B cell (primary cell): ENCODE measurements around the gene PSMA1. TPM values are rescaled to one million over a fixed set of nuclear protein-coding genes. Genes with fewer than 3 reads are reported as not detected.

Experiments used
- ATAC-seq: fragments of 200-7000 bp; cut with Tn5 transposase; one replicate; pipeline ENCODE4 v1.10.0; 2021; ENCODE audit warnings: low read depth, mild to moderate bottlenecking, moderate number of reproducible peaks, moderate library complexity
- CTCF ChIA-PET: fragments of 350-600 bp; sonication (Branson Sonifier 250); formaldehyde crosslinking; loops from one replicate; lab custom pipeline; 2021; ENCODE audit warnings: antibody characterized with exemption, inconsistent platforms; lab: Charles Lee
- POLR2A ChIA-PET: fragments of 350-600 bp; sonication (Branson Sonifier 250); formaldehyde crosslinking; loops from one replicate; lab custom pipeline; 2021; ENCODE audit warnings: antibody characterized with exemption; lab: Charles Lee
- DNase-seq: peaks from one replicate; pipeline ENCODE4 v3.0.0; 2013
- H2AFZ ChIP-seq: 2 replicates; pipeline ENCODE4 v1.6.1; 2012; ENCODE audit warnings: mild to moderate bottlenecking, low read depth, low read length; ENCODE audit not compliant: insufficient read depth, poor library complexity, severe bottlenecking
- H3K27ac ChIP-seq, 2 donors: 1 replicate in 1 of 2; 2 replicates in 1 of 2; pipeline ENCODE4 v1.5.1; 2012 to 2013; ENCODE audit warnings: low read length in 2 of 2, mild to moderate bottlenecking in 2 of 2, moderate library complexity in 1 of 2
- H3K27me3 ChIP-seq, 4 experiments: fragments of 200-600 bp in 1 of 4; sonication (generic) in 1 of 4; replicated peaks in 1 of 4; 1 replicate in 2 of 4; 2 replicates in 2 of 4; pipeline versions ENCODE4 v1.6.1 to v1.7.0; 2013 to 2016; ENCODE audit warnings: low read length in 3 of 4, mild to moderate bottlenecking in 2 of 4, mixed read lengths in 1 of 4, moderate library complexity in 1 of 4; ENCODE audit not compliant: insufficient read depth in 4 of 4, control insufficient read depth in 3 of 4; ENCODE audit errors: control extremely low read depth in 1 of 4
- H3K36me3 ChIP-seq, 2 experiments: replicated peaks in 1 of 2; 1 replicate in 1 of 2; 2 replicates in 1 of 2; pipeline versions ENCODE4 v1.6.1 to v1.7.1; 2013; ENCODE audit warnings: low read length in 1 of 2; ENCODE audit not compliant: insufficient read depth in 2 of 2, control insufficient read depth in 1 of 2; ENCODE audit errors: control extremely low read depth in 1 of 2, extremely low read depth in 1 of 2
- H3K4me1 ChIP-seq, 2 donors: fragments of 200-600 bp in 1 of 2; sonication (generic) in 1 of 2; 1 replicate in 1 of 2; 2 replicates in 1 of 2; pipeline versions ENCODE4 v1.5.1 to v1.6.1; 2013 to 2017; ENCODE audit warnings: low read length in 2 of 2; ENCODE audit not compliant: control insufficient read depth in 2 of 2, insufficient read depth in 2 of 2
- H3K4me2 ChIP-seq: replicated peaks from 2 replicates; pipeline ENCODE3; 2012; ENCODE audit warnings: mild to moderate bottlenecking, low read depth, low read length; ENCODE audit not compliant: poor library complexity, severe bottlenecking
- H3K4me3 ChIP-seq, 5 experiments: fragments of 200-600 bp in 1 of 5; sonication (generic) in 1 of 5; 1 replicate in 3 of 5; 2 replicates in 2 of 5; pipeline versions ENCODE4 v1.5.1 to v1.7.0; 2011 to 2016; ENCODE audit warnings: low read length in 4 of 5, mild to moderate bottlenecking in 4 of 5, low read depth in 2 of 5, control low read depth in 1 of 5, moderate library complexity in 1 of 5; ENCODE audit not compliant: insufficient read depth in 1 of 5; ENCODE audit errors: control extremely low read depth in 1 of 5, extremely low read depth in 1 of 5
- H3K79me2 ChIP-seq: fragments of 200-600 bp; sonication (generic); one replicate; pipeline ENCODE4 v1.6.0; 2016; ENCODE audit warnings: low read length; ENCODE audit not compliant: control insufficient read depth, insufficient read depth
- H3K9ac ChIP-seq: fragments of 200-600 bp; sonication (generic); 2 replicates; pipeline ENCODE4 v1.6.1; 2017; ENCODE audit warnings: mild to moderate bottlenecking, low read length, moderate library complexity
- H3K9me3 ChIP-seq, 3 donors: one replicate each; pipeline versions ENCODE4 v1.6.1 to v1.7.1; 2013; ENCODE audit warnings: low read length in 2 of 3; ENCODE audit not compliant: control insufficient read depth in 2 of 3, insufficient read depth in 1 of 3; ENCODE audit errors: control extremely low read depth in 1 of 3
- H4K20me1 ChIP-seq: 2 replicates; pipeline ENCODE4 v1.6.0; 2012; ENCODE audit warnings: mild to moderate bottlenecking, low read length; ENCODE audit not compliant: insufficient read depth, control insufficient read depth, poor library complexity, severe bottlenecking
- H3K27ac Mint-ChIP-seq: one replicate; pipeline ENCODE4 v1.8.0; 2021; ENCODE audit warnings: mixed read lengths
- H3K27me3 Mint-ChIP-seq: one replicate; pipeline ENCODE4 v1.8.0; 2021; ENCODE audit warnings: mixed read lengths
- H3K4me1 Mint-ChIP-seq: one replicate; pipeline ENCODE4 v1.8.0; 2021; ENCODE audit warnings: mixed read lengths
- H3K4me3 Mint-ChIP-seq: one replicate; pipeline ENCODE4 v1.8.0; 2021; ENCODE audit warnings: mixed read lengths
- H3K9me3 Mint-ChIP-seq: one replicate; pipeline ENCODE4 v1.8.0; 2022; ENCODE audit warnings: mixed read lengths; ENCODE audit not compliant: insufficient read depth
- EZH2 ChIP-seq: IDR thresholded peaks from 2 replicates; pipeline ENCODE4 v1.6.1; 2012; ENCODE audit warnings: borderline replicate concordance, low read depth, mild to moderate bottlenecking, moderate library complexity, low read length; ENCODE audit not compliant: insufficient read depth, poor library complexity, severe bottlenecking
- WGBS: methylation state at CpG from one replicate; pipeline ENCODE4 v1.1.5; 2013; ENCODE audit warnings: missing lambda C conversion rate; ENCODE audit not compliant: insufficient coverage; 5-methylcytosine and 5-hydroxymethylcytosine counted together
- intact Hi-C: fragments of 100-400 bp; cut with micrococcal nuclease; formaldehyde crosslinking; loops from one replicate; pipeline ENCODE4 v1.10.0; 2022
- polyA plus RNA-seq: library from polyadenylated mRNA; depleted of rRNA; stranded (reverse); fragments of >200 nt; gene quantifications from 2 replicates; pipeline ENCODE4 v1.2.3, GENCODE V29; 2012
- total RNA-seq, 2 donors: library from RNA; stranded (reverse); fragments of 120-200 nt in 1 of 2; gene quantifications; 1 replicate in 1 of 2; 2 replicates in 1 of 2; pipeline versions ENCODE4 v1.2.3 to v1.2.4, GENCODE V29; 2013 to 2022
- TF ChIP-seq, protein P1 (sequence below): fragments of 200-600 bp; IDR thresholded peaks from one replicate; pipeline ENCODE4 v1.8.0; 2022; ENCODE audit warnings: antibody characterized with exemption, mild to moderate bottlenecking

Gene PSMA1
- total and polyA plus RNA-seq, 2 donors (not counting 1 experiment from before 2014, with no cell fraction given), result 91.4 to 123 TPM

- Histone ChIP-seq H3K4me1 (no peaks in the 10 kb centered on the region), H3K79me2 (no peaks in the 10 kb centered on the region), H3K9ac (no peak overlapping the region), H3K9me3 (no peaks in the 10 kb centered on the region), H3K27me3 (peaks cover 0 to 3% (median 0%) of the 10 kb centered on the region in 4 experiments), H3K4me2 (no peak overlapping the region), H3K4me3 (no peak overlapping the region), H4K20me1 (no peaks in the 10 kb centered on the region), H3K27ac (no peak overlapping the region), H2AFZ (no peak overlapping the region), H3K36me3 (no peaks in the 10 kb centered on the region)
- WGBS, result no CpG with 5 or more reads among the region's 1 CpG
- no peak for DNase-seq
- peaks cover 12% of the 10 kb centered on the region for H3K27me3 Mint-ChIP-seq
- H3K4me1 Mint-ChIP-seq, result peaks cover 5% of the 10 kb centered on the region
- no peak overlapping the region for H3K27ac Mint-ChIP-seq
- TF ChIP-seq, protein P1, sequence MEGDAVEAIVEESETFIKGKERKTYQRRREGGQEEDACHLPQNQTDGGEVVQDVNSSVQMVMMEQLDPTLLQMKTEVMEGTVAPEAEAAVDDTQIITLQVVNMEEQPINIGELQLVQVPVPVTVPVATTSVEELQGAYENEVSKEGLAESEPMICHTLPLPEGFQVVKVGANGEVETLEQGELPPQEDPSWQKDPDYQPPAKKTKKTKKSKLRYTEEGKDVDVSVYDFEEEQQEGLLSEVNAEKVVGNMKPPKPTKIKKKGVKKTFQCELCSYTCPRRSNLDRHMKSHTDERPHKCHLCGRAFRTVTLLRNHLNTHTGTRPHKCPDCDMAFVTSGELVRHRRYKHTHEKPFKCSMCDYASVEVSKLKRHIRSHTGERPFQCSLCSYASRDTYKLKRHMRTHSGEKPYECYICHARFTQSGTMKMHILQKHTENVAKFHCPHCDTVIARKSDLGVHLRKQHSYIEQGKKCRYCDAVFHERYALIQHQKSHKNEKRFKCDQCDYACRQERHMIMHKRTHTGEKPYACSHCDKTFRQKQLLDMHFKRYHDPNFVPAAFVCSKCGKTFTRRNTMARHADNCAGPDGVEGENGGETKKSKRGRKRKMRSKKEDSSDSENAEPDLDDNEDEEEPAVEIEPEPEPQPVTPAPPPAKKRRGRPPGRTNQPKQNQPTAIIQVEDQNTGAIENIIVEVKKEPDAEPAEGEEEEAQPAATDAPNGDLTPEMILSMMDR, result no peak
- TF ChIP-seq EZH2, result no peak
- H3K4me3 Mint-ChIP-seq, result no peak overlapping the region
- ATAC-seq, result no peak
- ChIA-PET POLR2A (no interaction called here), CTCF (interaction anchor here (0.9 to 11.1 kb wide), 6 partner anchors 8 to 532 kb away, joined by 3 to 92 read pairs (median 6); partner anchors contain the start of gene PDE3B)
- intact Hi-C loops, result no loop called here
- H3K9me3 Mint-ChIP-seq, result no peaks in the 10 kb centered on the region
Observed at GRCh38 chr11:14543260-14543659, 23.1 kb upstream of the PSMA1 start.

DNA sequence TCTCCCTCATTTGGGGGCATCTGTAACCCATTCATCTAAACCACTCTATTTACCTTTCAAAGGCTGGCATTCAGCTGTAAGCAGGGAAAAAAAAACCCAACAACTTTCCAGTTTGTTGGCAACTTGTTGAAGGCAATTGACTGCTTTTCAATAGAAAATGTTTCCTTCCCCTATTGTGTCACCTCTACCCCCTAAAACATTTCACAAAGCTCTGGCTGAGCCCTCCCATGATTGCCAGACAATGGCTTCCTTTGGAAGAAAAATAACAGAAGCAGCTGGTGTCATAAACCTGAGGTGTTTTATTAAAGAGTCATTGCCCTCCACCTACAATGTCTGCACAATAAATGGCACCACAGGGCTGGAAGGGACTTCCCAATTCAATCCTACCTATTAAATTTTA lies 22.1 kb upstream of the PSMA1 start:
- no peaks in the 10 kb centered on the region for H3K9me3 Mint-ChIP-seq
- DNase-seq, result no peak
- CTCF ChIA-PET, result interaction anchor here (0.9 to 11.1 kb wide), 7 partner anchors 9 to 533 kb away, joined by 3 to 92 read pairs (median 4); partner anchors contain the start of genes CYP2R1 and PDE3B
- Histone ChIP-seq H4K20me1 (no peaks in the 10 kb centered on the region), H3K4me1 (no peaks in the 10 kb centered on the region), H3K9ac (no peak overlapping the region), H3K36me3 (no peaks in the 10 kb centered on the region), H3K9me3 (no peaks in the 10 kb centered on the region), H3K27ac (no peak overlapping the region), H3K79me2 (no peaks in the 10 kb centered on the region), H2AFZ (no peak overlapping the region), H3K4me3 (no peak overlapping the region), H3K27me3 (peaks cover 0 to 3% (median 0%) of the 10 kb centered on the region in 4 experiments), H3K4me2 (no peak overlapping the region)
- no peak overlapping the region for H3K4me3 Mint-ChIP-seq
- H3K27me3 Mint-ChIP-seq, result peaks cover 12% of the 10 kb centered on the region
- POLR2A ChIA-PET, result no interaction called here
- peaks cover 6% of the 10 kb centered on the region for H3K4me1 Mint-ChIP-seq
- no peak for TF ChIP-seq EZH2
- TF ChIP-seq, protein P1, result no peak
- no peak overlapping the region for H3K27ac Mint-ChIP-seq
- intact Hi-C loops, result no loop called here
- ATAC-seq, result no peak
